CD8-positive, alpha-beta memory T cell (primary cell): ENCODE results near the gene CARD18. TPM values are rescaled to one million over a fixed set of nuclear protein-coding genes. Genes with fewer than 3 reads are reported as not detected.

Source experiments
- CTCF ChIA-PET: fragments of 350-600 bp; sonication (Branson Sonifier 250); formaldehyde crosslinking; loops from one replicate; lab custom pipeline; 2021; ENCODE audit warnings: antibody characterized with exemption; lab: Charles Lee
- POLR2A ChIA-PET: fragments of 350-600 bp; sonication (Branson Sonifier 250); formaldehyde crosslinking; loops from one replicate; lab custom pipeline; 2021; ENCODE audit warnings: antibody characterized with exemption; lab: Charles Lee
- DNase-seq, 5 donors: peaks; one replicate each; pipeline versions ENCODE4 v3.0.0 to v3.0.0-alpha.2; 2020 to 2022; ENCODE audit warnings: mixed read lengths in 1 of 5
- H3K27ac ChIP-seq: one replicate; pipeline ENCODE4 v1.7.0; 2013; ENCODE audit warnings: low read depth, mild to moderate bottlenecking, low read length, moderate library complexity
- H3K27me3 ChIP-seq: 2 replicates; pipeline ENCODE4 v1.7.0; 2013; ENCODE audit warnings: low read length, mild to moderate bottlenecking; ENCODE audit not compliant: insufficient read depth, poor library complexity, severe bottlenecking
- H3K36me3 ChIP-seq: 2 replicates; pipeline ENCODE4 v1.7.0; 2013; ENCODE audit warnings: mild to moderate bottlenecking, low read length, moderate library complexity; ENCODE audit not compliant: insufficient read depth
- H3K4me1 ChIP-seq: 2 replicates; pipeline ENCODE4 v1.7.0; 2013; ENCODE audit warnings: mild to moderate bottlenecking, low read length, moderate library complexity; ENCODE audit not compliant: insufficient read depth
- H3K4me3 ChIP-seq: 2 replicates; pipeline ENCODE4 v1.7.0; 2013; ENCODE audit warnings: mild to moderate bottlenecking, low read length
- H3K9me3 ChIP-seq: 2 replicates; pipeline ENCODE4 v1.7.0; 2013; ENCODE audit warnings: mild to moderate bottlenecking, low read length
- H3K27ac Mint-ChIP-seq, 8 donors: one replicate each; pipeline ENCODE4 v1.8.0; 2020 to 2021; ENCODE audit warnings: mixed read lengths in 8 of 8, mild to moderate bottlenecking in 6 of 8, inconsistent platforms in 3 of 8, moderate library complexity in 3 of 8
- H3K27me3 Mint-ChIP-seq, 2 donors: one replicate each; pipeline ENCODE4 v1.8.0; 2020 to 2021; ENCODE audit warnings: mixed read lengths in 2 of 2, mild to moderate bottlenecking in 1 of 2, moderate library complexity in 1 of 2
- H3K36me3 Mint-ChIP-seq, 3 donors: one replicate each; pipeline ENCODE4 v1.8.0; 2020 to 2021; ENCODE audit warnings: mixed read lengths in 3 of 3, inconsistent platforms in 1 of 3, mild to moderate bottlenecking in 1 of 3
- H3K4me1 Mint-ChIP-seq, 3 donors: one replicate each; pipeline ENCODE4 v1.8.0; 2020 to 2021; ENCODE audit warnings: mixed read lengths in 3 of 3, inconsistent platforms in 1 of 3, mild to moderate bottlenecking in 1 of 3
- H3K4me3 Mint-ChIP-seq, 7 donors: one replicate each; pipeline ENCODE4 v1.8.0; 2020 to 2021; ENCODE audit warnings: mixed read lengths in 7 of 7, mild to moderate bottlenecking in 6 of 7, moderate library complexity in 4 of 7, inconsistent platforms in 2 of 7
- H3K9me3 Mint-ChIP-seq, 5 donors: one replicate each; pipeline ENCODE4 v1.8.0; 2020 to 2022; ENCODE audit warnings: mixed read lengths in 5 of 5, mild to moderate bottlenecking in 3 of 5, moderate library complexity in 2 of 5, inconsistent platforms in 1 of 5
- polyA plus RNA-seq: library from polyadenylated mRNA; unstranded; fragments of 300-500 nt; fragmentation: Illumina TruSeq; gene quantifications from one replicate; pipeline ENCODE4 v1.2.3, GENCODE V29; 2021
- total RNA-seq, 2 experiments: library from RNA; stranded (reverse); gene quantifications; one replicate each; pipeline ENCODE4 v1.2.3, GENCODE V29; 2021

CARD18 gene
- total RNA-seq (not detected), polyA plus RNA-seq (not detected)

GRCh38 chr11:105139669-105140068, at the start of gene CARD18:
TSS of gene CARD18 (minus strand) at chr11:105139769. CDS start at chr11:105139726, 43 bp downstream.
- peaks cover 0 to 4% (median 2%) of the 10 kb centered on the region in 3 donors for H3K36me3 Mint-ChIP-seq
- no peaks in the 10 kb centered on the region for H3K4me1 Mint-ChIP-seq
- H3K9me3 Mint-ChIP-seq = peaks cover 0 to 2% (median 0%) of the 10 kb centered on the region in 5 donors
- Histone ChIP-seq H3K4me3 (no peak within 1 kb of the TSS), H3K9me3 (no peaks in the 10 kb centered on the region), H3K4me1 (no peaks in the 10 kb centered on the region), H3K36me3 (no peaks in the 10 kb centered on the region), H3K27me3 (no peaks in the 10 kb centered on the region), H3K27ac (no peak within 1 kb of the TSS)
- POLR2A ChIA-PET = no interaction called here
- H3K4me3 Mint-ChIP-seq = no peak within 1 kb of the TSS
- no peak within 1 kb of the TSS for H3K27ac Mint-ChIP-seq
- CTCF ChIA-PET = no interaction called here
- peaks cover 0 to 15% of the 10 kb centered on the region in 2 donors for H3K27me3 Mint-ChIP-seq
- DNase-seq = no peak

GRCh38 chr11:105183987-105184386, 44.4 kb upstream of the CARD18 start:
- Histone ChIP-seq H3K27me3 (no peaks in the 10 kb centered on the region), H3K36me3 (no peaks in the 10 kb centered on the region), H3K27ac (no peak overlapping the region), H3K4me1 (no peaks in the 10 kb centered on the region), H3K9me3 (no peaks in the 10 kb centered on the region), H3K4me3 (no peak overlapping the region)
- no peaks in the 10 kb centered on the region for H3K4me1 Mint-ChIP-seq
- DNase-seq = no peak
- H3K27ac Mint-ChIP-seq = no peak overlapping the region
- no peak overlapping the region for H3K4me3 Mint-ChIP-seq
- peaks cover 7 to 28% of the 10 kb centered on the region in 2 donors for H3K27me3 Mint-ChIP-seq
- H3K36me3 Mint-ChIP-seq = no peaks in the 10 kb centered on the region
- ChIA-PET POLR2A (no interaction called here), CTCF (no interaction called here)
- H3K9me3 Mint-ChIP-seq = no peaks in the 10 kb centered on the region

- Histone ChIP-seq H3K9me3 (no peaks in the 10 kb centered on the region), H3K27ac (no peak overlapping the region), H3K4me3 (no peak overlapping the region), H3K4me1 (no peaks in the 10 kb centered on the region), H3K27me3 (no peaks in the 10 kb centered on the region), H3K36me3 (no peaks in the 10 kb centered on the region)
- ChIA-PET POLR2A (no interaction called here), CTCF (no interaction called here)
- no peaks in the 10 kb centered on the region for H3K9me3 Mint-ChIP-seq
- H3K27me3 Mint-ChIP-seq = peaks cover 9 to 34% of the 10 kb centered on the region in 2 donors
- H3K4me1 Mint-ChIP-seq = no peaks in the 10 kb centered on the region
- no peak for DNase-seq
- no peak overlapping the region for H3K4me3 Mint-ChIP-seq
- no peak overlapping the region for H3K27ac Mint-ChIP-seq
- no peaks in the 10 kb centered on the region for H3K36me3 Mint-ChIP-seq
Observed at GRCh38 chr11:105183426-105183825, 43.9 kb upstream of the CARD18 start.

- Histone ChIP-seq H3K4me1 (no peaks in the 10 kb centered on the region), H3K27ac (no peak overlapping the region), H3K27me3 (no peaks in the 10 kb centered on the region), H3K4me3 (no peak overlapping the region), H3K9me3 (no peaks in the 10 kb centered on the region), H3K36me3 (no peaks in the 10 kb centered on the region)
- H3K36me3 Mint-ChIP-seq = no peaks in the 10 kb centered on the region
- H3K9me3 Mint-ChIP-seq = no peaks in the 10 kb centered on the region
- H3K4me1 Mint-ChIP-seq = no peaks in the 10 kb centered on the region
- POLR2A ChIA-PET = no interaction called here
- H3K27me3 Mint-ChIP-seq = peaks cover 10 to 44% of the 10 kb centered on the region in 2 donors
- no peak overlapping the region for H3K27ac Mint-ChIP-seq
- H3K4me3 Mint-ChIP-seq = no peak overlapping the region
- no peak for DNase-seq
- CTCF ChIA-PET = no interaction called here
Observed at GRCh38 chr11:105181521-105181920, 42.0 kb upstream of the CARD18 start.

GRCh38 chr11:105181100-105181499, 41.5 kb upstream of the CARD18 start:
- Mint-ChIP-seq H3K4me3 (no peak overlapping the region), H3K27ac (no peak overlapping the region), H3K36me3 (no peaks in the 10 kb centered on the region), H3K27me3 (peaks cover 10 to 44% of the 10 kb centered on the region in 2 donors), H3K4me1 (no peaks in the 10 kb centered on the region), H3K9me3 (no peaks in the 10 kb centered on the region)
- Histone ChIP-seq H3K27ac (no peak overlapping the region), H3K4me1 (no peaks in the 10 kb centered on the region), H3K36me3 (no peaks in the 10 kb centered on the region), H3K9me3 (no peaks in the 10 kb centered on the region), H3K27me3 (no peaks in the 10 kb centered on the region), H3K4me3 (no peak overlapping the region)
- DNase-seq = no peak
- ChIA-PET CTCF (no interaction called here), POLR2A (no interaction called here)

GRCh38 chr11:105179542-105180278, 40.1 kb upstream of the CARD18 start:
- Mint-ChIP-seq H3K36me3 (no peaks in the 10 kb centered on the region), H3K27me3 (peaks cover 10 to 51% of the 10 kb centered on the region in 2 donors), H3K4me3 (no peak overlapping the region), H3K4me1 (no peaks in the 10 kb centered on the region), H3K27ac (no peak overlapping the region), H3K9me3 (no peaks in the 10 kb centered on the region)
- no peak for DNase-seq
- Histone ChIP-seq H3K4me1 (no peaks in the 10 kb centered on the region), H3K9me3 (no peaks in the 10 kb centered on the region), H3K27me3 (no peaks in the 10 kb centered on the region), H3K27ac (no peak overlapping the region), H3K36me3 (no peaks in the 10 kb centered on the region), H3K4me3 (no peak overlapping the region)
- ChIA-PET CTCF (no interaction called here), POLR2A (no interaction called here)

GRCh38 chr11:105177658-105178057, 38.1 kb upstream of the CARD18 start:
- Mint-ChIP-seq H3K9me3 (no peaks in the 10 kb centered on the region), H3K27ac (no peak overlapping the region), H3K4me3 (no peak overlapping the region), H3K4me1 (no peaks in the 10 kb centered on the region), H3K36me3 (no peaks in the 10 kb centered on the region), H3K27me3 (peaks cover 10 to 41% of the 10 kb centered on the region in 2 donors)
- Histone ChIP-seq H3K4me1 (no peaks in the 10 kb centered on the region), H3K27me3 (no peaks in the 10 kb centered on the region), H3K4me3 (no peak overlapping the region), H3K27ac (no peak overlapping the region), H3K36me3 (no peaks in the 10 kb centered on the region), H3K9me3 (no peaks in the 10 kb centered on the region)
- POLR2A ChIA-PET = no interaction called here
- CTCF ChIA-PET = no interaction called here
- no peak for DNase-seq

GRCh38 chr11:105168457-105168856, 28.9 kb upstream of the CARD18 start:
- Mint-ChIP-seq H3K27ac (no peak overlapping the region), H3K27me3 (peaks cover 0 to 2% of the 10 kb centered on the region in 2 donors), H3K36me3 (no peaks in the 10 kb centered on the region), H3K4me1 (no peaks in the 10 kb centered on the region), H3K9me3 (peaks cover 0 to 7% (median 4%) of the 10 kb centered on the region in 5 donors), H3K4me3 (no peak overlapping the region)
- Histone ChIP-seq H3K4me3 (no peak overlapping the region), H3K27me3 (no peaks in the 10 kb centered on the region), H3K4me1 (no peaks in the 10 kb centered on the region), H3K36me3 (no peaks in the 10 kb centered on the region), H3K9me3 (no peaks in the 10 kb centered on the region), H3K27ac (no peak overlapping the region)
- CTCF ChIA-PET = no interaction called here
- no peak for DNase-seq
- POLR2A ChIA-PET = no interaction called here
